COLO829 (cell line): ENCODE data around the gene SLC1A3.

Experiments used
- DNase-seq: peaks from one replicate; pipeline ENCODE4 v3.0.0; 2012; ENCODE audit warnings: low spot score

SLC1A3 gene

DNA sequence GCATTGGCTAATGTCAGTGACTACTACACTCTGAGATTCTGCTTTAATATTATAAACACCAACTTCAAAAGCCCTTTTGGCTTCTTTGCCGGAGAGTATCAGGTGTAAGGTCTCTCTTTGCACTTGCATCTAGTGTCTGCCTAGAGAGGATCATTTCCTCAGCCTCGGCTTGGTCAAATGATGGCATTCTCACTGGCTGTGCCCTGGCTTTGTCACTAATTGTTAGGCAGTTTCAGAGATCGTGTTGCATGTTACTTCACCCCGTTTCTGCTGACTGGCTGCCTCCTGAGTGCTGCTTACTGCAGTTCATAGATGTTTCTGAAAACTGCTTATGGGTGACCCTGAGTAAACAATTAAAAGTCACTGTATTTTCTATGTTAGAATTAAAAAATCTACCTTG lies 48.8 kb downstream of the SLC1A3 start:
- no peak for DNase-seq

GRCh38 chr5:36656556-36656955 lies 50.1 kb downstream of the SLC1A3 start:
- no peak for DNase-seq

GRCh38 chr5:36657563-36657995 lies 51.2 kb downstream of the SLC1A3 start:
- peak; percentile 29 for DNase-seq

- DNase-seq: no peak
These were observed 51.8 kb downstream of the SLC1A3 start for GRCh38 chr5:36658038-36658756.

DNA sequence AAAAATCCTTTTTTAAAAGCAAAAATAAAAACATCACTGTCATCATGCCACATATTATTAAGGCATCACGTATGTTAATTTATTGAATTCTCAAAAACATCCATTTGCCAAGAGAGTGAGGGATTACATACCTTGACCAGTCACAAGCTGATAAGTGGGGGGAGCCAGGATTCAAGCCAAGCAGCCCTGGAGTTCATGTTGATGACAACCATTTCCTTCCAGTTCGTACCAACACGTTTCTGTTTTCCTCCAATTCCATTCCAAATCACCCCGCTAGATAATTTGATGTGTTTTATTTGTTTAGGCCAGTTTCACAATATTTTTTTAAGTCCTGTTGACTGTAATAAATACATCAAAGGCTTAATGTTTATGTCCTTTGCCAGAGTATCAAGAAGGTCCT lies 53.0 kb downstream of the SLC1A3 start:
- DNase-seq: no peak

DNA sequence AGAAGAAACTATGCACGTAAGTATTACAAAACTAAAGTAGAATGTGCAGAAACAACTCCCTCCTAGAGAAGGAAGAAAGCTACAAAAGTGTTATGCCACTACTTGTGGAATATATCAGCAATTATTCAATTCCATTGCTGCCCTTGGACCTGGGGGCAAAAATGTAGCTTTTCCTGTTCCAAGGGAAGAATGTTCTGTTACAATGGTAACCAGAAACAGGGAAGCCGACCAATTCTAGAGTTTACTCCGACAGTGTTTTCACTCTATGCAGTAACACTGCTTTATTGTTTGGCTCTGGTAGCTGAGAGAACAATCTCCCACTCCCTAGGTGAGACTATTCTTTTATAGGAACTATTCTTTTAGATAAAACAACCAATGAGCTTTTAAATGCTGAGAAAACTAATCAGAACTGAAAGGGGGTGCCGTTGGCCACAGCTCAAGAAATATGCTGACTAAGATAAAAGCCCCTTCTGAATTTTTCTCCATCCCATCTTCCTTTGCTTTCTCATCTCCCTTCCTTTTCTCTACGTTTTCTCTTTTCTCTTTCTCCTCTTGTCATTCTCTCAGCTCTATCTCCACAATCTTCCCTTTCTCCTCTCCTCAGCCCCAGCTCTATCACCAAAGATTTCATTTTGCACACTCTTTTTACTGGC lies 54.1 kb downstream of the SLC1A3 start:
- no peak for DNase-seq

DNA sequence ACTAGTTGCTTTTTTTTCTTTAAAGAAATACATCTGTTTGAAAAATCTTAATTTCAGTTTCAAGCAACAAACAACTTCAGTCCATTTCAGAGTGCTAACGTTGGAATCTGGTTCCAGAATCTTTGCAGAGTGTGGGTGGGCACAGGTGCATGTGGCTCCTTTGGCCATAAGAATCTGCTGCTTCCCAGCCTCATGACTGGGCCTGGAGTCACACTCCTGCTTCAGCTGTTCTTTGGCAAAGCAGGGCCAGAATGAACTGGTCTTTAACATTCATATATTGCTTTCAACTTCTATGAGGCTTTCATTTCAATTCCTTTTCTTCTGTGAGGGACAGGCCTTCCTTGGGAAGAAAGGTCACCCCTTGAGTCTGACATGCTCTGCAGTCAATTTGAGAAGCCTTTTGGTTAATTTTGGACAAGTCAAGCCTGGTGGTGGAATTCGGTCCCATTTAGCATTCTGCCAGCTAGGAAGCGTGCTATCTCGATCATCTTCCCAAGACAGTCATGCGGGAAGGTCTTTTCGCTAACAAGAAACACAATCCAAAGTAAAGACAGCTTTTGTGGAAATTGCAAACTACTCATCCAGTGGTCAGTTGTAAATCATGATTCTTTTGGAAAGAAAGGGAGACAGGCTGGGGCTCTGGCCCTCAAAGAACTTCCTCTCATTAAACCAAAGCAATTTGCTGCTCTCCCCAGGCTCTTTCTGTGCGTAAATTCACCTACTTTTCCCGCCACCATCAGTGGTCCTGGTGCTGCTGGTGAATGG lies 55.2 kb downstream of the SLC1A3 start:
- DNase-seq: no peak

DNA sequence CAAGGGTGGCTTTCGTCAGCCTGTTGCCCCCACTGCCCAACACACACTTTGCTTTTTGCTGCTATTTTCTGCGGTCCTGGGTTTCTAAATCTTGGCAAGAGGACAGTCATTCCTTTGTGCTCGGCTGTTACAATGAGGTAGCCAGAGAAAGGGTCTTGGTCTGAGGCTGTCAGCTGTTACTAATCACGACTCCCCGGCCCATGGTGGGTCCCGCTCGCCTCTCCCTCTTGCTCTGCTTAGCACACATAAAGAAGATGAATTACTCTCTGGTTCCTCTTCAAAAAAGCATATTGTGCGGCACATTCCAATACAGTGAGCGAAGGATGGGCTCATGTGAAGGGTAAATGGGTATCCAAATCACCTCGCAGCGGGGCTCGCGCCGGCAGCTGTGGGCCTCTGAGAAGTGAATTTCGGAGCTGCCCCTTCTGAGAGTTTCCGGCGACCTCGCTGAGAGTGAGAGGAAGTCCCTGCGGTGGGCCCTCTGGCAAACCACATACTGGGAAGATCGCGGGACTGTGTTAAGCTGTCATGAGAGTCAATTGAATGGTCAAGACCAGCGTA lies 56.0 kb downstream of the SLC1A3 start:
- no peak for DNase-seq

- no peak for DNase-seq
These were observed 58.4 kb downstream of the SLC1A3 start for GRCh38 chr5:36664766-36665165.

- no peak for DNase-seq
These were observed 59.2 kb downstream of the SLC1A3 start for GRCh38 chr5:36665628-36666027.

DNA sequence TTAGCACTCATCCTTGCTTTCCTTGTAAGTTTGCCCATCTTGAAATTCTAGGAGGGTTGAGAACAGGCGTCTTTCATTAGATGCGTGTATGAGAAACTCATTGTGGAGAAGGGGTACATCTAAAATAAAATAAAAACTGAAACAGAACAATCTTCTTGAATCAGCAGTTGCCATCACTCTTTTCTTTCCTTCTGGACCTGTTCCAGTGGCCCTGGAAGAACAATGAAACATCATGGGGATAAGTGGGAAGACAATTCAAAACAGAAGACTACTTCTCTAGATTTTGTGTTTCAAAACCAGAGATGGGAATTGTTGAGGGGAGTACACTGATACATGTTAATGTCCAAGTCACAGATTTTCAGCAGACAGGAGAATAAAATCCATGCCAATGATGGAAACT lies 59.9 kb downstream of the SLC1A3 start:
- no peak for DNase-seq

DNA sequence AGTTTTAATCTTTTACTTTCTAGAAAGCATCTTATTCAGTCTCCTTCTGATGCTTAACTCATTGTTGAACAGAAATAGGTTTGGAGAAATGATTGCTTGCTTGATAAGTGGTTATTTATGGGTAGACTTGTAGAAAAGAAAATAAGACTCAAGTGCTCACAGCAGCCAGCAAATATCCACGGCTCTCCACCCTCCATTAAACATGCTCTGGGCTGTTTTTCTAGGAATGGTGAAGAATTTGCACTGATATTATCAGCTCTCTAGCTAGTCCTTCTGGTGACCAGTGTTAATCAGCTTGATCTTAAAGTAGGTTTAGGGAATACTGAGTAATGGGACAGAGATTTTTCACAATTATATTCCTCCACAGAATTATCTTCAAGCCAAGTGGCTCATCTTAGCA lies 60.6 kb downstream of the SLC1A3 start:
- DNase-seq: no peak

GRCh38 chr5:36667824-36668223 lies 61.4 kb downstream of the SLC1A3 start:
- DNase-seq: no peak

DNA sequence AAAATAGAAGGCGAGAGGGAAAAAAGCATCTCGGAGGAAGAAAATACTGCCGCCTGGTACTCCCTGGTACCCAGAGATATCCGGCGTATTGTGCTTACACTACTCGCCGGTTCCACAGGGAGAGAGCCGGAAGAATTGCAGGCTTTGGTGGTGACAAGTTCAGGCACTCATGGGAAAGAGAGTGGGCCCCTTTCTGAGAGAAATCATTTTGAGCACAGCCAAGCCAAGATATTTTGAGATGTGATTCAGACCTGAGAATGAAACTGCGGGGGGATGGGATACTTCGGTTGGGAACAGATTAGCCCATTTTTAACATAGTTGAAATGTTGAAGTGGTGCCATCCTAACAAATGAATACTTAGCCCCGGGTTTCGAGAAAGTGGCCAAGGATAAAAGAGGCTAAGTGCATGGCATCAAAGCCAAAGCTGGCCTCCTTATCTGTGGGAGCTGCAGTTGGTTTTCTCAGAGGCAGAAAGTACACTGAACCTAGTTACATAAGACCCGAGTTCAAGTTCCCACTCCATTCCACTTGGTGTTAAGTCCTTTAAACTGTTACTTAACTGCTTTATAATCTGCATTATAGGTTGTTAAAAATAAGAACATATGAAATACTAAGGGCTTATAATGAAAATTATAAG lies 62.7 kb downstream of the SLC1A3 start:
- no peak for DNase-seq

- no peak for DNase-seq
These were observed 64.1 kb downstream of the SLC1A3 start for GRCh38 chr5:36670548-36670947.

GRCh38 chr5:36675282-36675681 lies 68.9 kb downstream of the SLC1A3 start:
- DNase-seq: no peak

- DNase-seq: no peak
These were observed 73.0 kb downstream of the SLC1A3 start for GRCh38 chr5:36679221-36679989.

- no peak for DNase-seq
These were observed 73.7 kb downstream of the SLC1A3 start for GRCh38 chr5:36680066-36680465.

- DNase-seq: no peak
These were observed 75.3 kb downstream of the SLC1A3 start for GRCh38 chr5:36681711-36682110.

DNA sequence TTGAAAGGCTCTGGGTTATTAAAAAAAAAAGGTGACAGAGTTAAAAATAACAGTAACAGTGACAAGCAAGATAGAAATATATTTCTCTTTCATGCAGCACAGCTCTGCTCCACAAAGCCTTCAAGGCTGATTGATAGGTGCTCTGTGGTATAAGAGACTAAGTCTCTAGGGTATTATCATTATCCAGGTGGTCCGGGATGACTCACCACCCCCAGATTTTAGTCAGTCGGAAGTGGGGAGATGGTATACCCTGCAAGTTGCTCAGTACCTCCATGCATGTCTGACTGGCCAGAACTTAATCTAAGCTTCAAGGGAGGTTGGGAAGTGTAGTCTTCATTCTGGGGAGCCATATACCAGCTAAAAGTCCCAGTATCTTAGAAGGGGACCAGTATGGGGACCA lies 76.1 kb downstream of the SLC1A3 start:
- DNase-seq: no peak

DNA sequence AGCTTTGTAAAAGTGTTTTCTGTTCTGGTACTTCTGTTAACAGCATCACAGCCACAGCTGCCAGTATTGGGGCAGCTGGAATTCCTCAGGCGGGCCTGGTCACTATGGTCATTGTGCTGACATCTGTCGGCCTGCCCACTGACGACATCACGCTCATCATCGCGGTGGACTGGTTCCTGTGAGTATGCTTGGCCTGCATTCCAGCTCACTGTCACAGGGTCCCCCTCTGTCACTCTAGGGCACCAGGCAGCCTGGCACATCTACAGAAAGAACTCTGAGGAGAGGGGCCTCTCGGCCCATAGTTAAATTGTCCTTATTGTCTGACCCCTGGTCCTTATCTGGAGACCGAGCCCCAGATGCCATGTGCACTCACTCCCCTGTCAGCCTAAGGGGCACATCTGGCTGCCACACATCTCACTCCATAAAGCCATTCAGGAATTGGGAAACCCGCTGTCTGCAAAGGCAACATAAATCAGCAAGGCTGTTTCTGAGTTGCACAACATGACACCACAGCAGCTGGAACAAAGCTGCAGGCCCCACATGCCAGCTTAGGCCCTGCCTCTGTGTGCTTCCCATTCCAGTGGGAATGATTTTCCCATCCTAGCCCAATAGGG lies 77.5 kb downstream of the SLC1A3 start:
- DNase-seq: no peak
